H9 (cell line): ENCODE measurements around the gene PARD6B. TPM values are rescaled to one million over a fixed set of nuclear protein-coding genes. Genes with fewer than 3 reads are reported as not detected.

Source experiments
- DNase-seq: peaks from one replicate; pipeline ENCODE4 v3.0.0-alpha.2; 2017
- H2AFZ ChIP-seq: one replicate; pipeline ENCODE4 v1.6.1; 2013; ENCODE audit warnings: mild to moderate bottlenecking, low read length, control low read depth, moderate library complexity
- H2AK5ac ChIP-seq: 2 replicates; pipeline ENCODE4 v1.6.1; 2013; ENCODE audit warnings: low read length, control low read depth, mixed read lengths; ENCODE audit not compliant: insufficient read length
- H2BK120ac ChIP-seq: one replicate; pipeline ENCODE4 v1.6.1; 2013; ENCODE audit warnings: low read depth, mild to moderate bottlenecking, low read length, control low read depth, inconsistent platforms; ENCODE audit not compliant: poor library complexity, severe bottlenecking
- H2BK12ac ChIP-seq: 2 replicates; pipeline ENCODE4 v1.6.1; 2013; ENCODE audit warnings: low read length, control low read depth, mixed read lengths, low read depth; ENCODE audit not compliant: insufficient read length
- H2BK15ac ChIP-seq: 2 replicates; pipeline ENCODE4 v1.6.1; 2013; ENCODE audit warnings: low read depth, low read length, control low read depth
- H2BK20ac ChIP-seq: one replicate; pipeline ENCODE4 v1.6.1; 2013; ENCODE audit warnings: low read depth, mild to moderate bottlenecking, low read length, control low read depth, inconsistent platforms; ENCODE audit not compliant: poor library complexity, severe bottlenecking
- H2BK5ac ChIP-seq: 2 replicates; pipeline ENCODE4 v1.6.1; 2013; ENCODE audit warnings: low read length, control low read depth, mixed read lengths; ENCODE audit not compliant: insufficient read length
- H3K14ac ChIP-seq: 2 replicates; pipeline ENCODE4 v1.6.1; 2013; ENCODE audit warnings: low read length, control low read depth; ENCODE audit not compliant: insufficient read depth
- H3K18ac ChIP-seq: 2 replicates; pipeline ENCODE4 v1.6.1; 2013; ENCODE audit warnings: low read depth, mild to moderate bottlenecking, mixed read lengths, low read length, control low read depth; ENCODE audit not compliant: insufficient read length
- H3K23ac ChIP-seq: 2 replicates; pipeline ENCODE4 v1.6.1; 2013; ENCODE audit warnings: low read length, control low read depth, mixed read lengths, low read depth; ENCODE audit not compliant: insufficient read length
- H3K23me2 ChIP-seq: 2 replicates; pipeline ENCODE4 v1.6.1; 2013; ENCODE audit warnings: low read depth, mild to moderate bottlenecking, mixed read lengths, low read length, control low read depth; ENCODE audit not compliant: insufficient read length, poor library complexity, severe bottlenecking
- H3K27ac ChIP-seq: 2 replicates; pipeline ENCODE4 v1.5.1; 2013; ENCODE audit warnings: low read length, control low read depth, mixed read lengths, low read depth; ENCODE audit not compliant: insufficient read length
- H3K27me3 ChIP-seq: 2 replicates; pipeline ENCODE4 v1.6.1; 2013; ENCODE audit warnings: low read length, control low read depth, inconsistent platforms; ENCODE audit not compliant: insufficient read depth
- H3K4ac ChIP-seq: 2 replicates; pipeline ENCODE4 v1.6.1; 2013; ENCODE audit warnings: low read depth, mild to moderate bottlenecking, control low read depth, inconsistent platforms, low read length, moderate library complexity
- H3K4me1 ChIP-seq: 2 replicates; pipeline ENCODE4 v1.6.1; 2013; ENCODE audit warnings: low read length, control low read depth, inconsistent platforms; ENCODE audit not compliant: insufficient read depth
- H3K4me2 ChIP-seq: 2 replicates; pipeline ENCODE4 v1.6.1; 2013; ENCODE audit warnings: low read length, control low read depth, mixed read lengths; ENCODE audit not compliant: insufficient read length, insufficient read depth
- H3K56ac ChIP-seq: 2 replicates; pipeline ENCODE4 v1.6.1; 2013; ENCODE audit warnings: low read depth, mild to moderate bottlenecking, mixed read lengths, low read length, control low read depth; ENCODE audit not compliant: insufficient read length
- H3K79me1 ChIP-seq: 2 replicates; pipeline ENCODE4 v1.6.1; 2013; ENCODE audit warnings: low read depth, mild to moderate bottlenecking, moderate library complexity, low read length, control low read depth, inconsistent platforms; ENCODE audit not compliant: insufficient read depth, poor library complexity, severe bottlenecking
- H3K79me2 ChIP-seq: 2 replicates; pipeline ENCODE4 v1.6.1; 2013; ENCODE audit warnings: low read length, control low read depth, inconsistent platforms; ENCODE audit not compliant: insufficient read depth
- H3K9ac ChIP-seq: 2 replicates; pipeline ENCODE4 v1.6.1; 2013; ENCODE audit warnings: low read length, control low read depth, mixed read lengths; ENCODE audit not compliant: insufficient read length; ENCODE audit errors: extremely low read depth
- H3K9me3 ChIP-seq: one replicate; pipeline ENCODE4 v1.6.1; 2013; ENCODE audit warnings: low read depth, low read length, inconsistent platforms; ENCODE audit not compliant: control insufficient read depth
- H3T11ph ChIP-seq: one replicate; pipeline ENCODE4 v1.6.1; 2013; ENCODE audit warnings: mild to moderate bottlenecking, low read length, control low read depth, inconsistent platforms
- H4K20me1 ChIP-seq: one replicate; pipeline ENCODE4 v1.6.1; 2013; ENCODE audit not compliant: control insufficient read depth, insufficient read length, insufficient read depth
- H4K5ac ChIP-seq: 2 replicates; pipeline ENCODE4 v1.6.1; 2013; ENCODE audit warnings: low read depth, mild to moderate bottlenecking, mixed read lengths, low read length, control low read depth; ENCODE audit not compliant: insufficient read length
- H4K8ac ChIP-seq: replicated peaks from 2 replicates; pipeline ENCODE4 v1.6.1; 2013; ENCODE audit warnings: low read length, control low read depth, mixed read lengths, low read depth; ENCODE audit not compliant: insufficient read length
- H4K91ac ChIP-seq: 2 replicates; pipeline ENCODE4 v1.6.1; 2013; ENCODE audit warnings: low read depth, mild to moderate bottlenecking, moderate library complexity, mixed read lengths, low read length, control low read depth; ENCODE audit not compliant: insufficient read length
- H3K27ac Mint-ChIP-seq, 3 experiments: 2 replicates in 2 of 3; 3 replicates in 1 of 3; pipeline ENCODE4 v1.8.0; 2020 to 2021; ENCODE audit warnings: mixed read lengths in 3 of 3, mild to moderate bottlenecking in 1 of 3, moderate library complexity in 1 of 3
- H3K27me3 Mint-ChIP-seq: 2 replicates; pipeline ENCODE4 v1.8.0; 2021; ENCODE audit warnings: low read depth, mild to moderate bottlenecking, moderate library complexity, mixed read lengths
- H3K36me3 Mint-ChIP-seq, 3 experiments: 2 replicates in 2 of 3; 3 replicates in 1 of 3; pipeline ENCODE4 v1.8.0; 2020 to 2021; ENCODE audit warnings: low read depth in 3 of 3, mixed read lengths in 3 of 3; ENCODE audit not compliant: insufficient read depth in 1 of 3
- H3K4me1 Mint-ChIP-seq, 2 experiments: 2 replicates each; pipeline ENCODE4 v1.8.0; 2020; ENCODE audit warnings: mixed read lengths in 2 of 2
- H3K4me3 Mint-ChIP-seq, 2 experiments: 2 replicates in 1 of 2; 3 replicates in 1 of 2; pipeline ENCODE4 v1.8.0; 2020 to 2021; ENCODE audit warnings: mild to moderate bottlenecking in 2 of 2, mixed read lengths in 2 of 2, moderate library complexity in 1 of 2
- H3K9me3 Mint-ChIP-seq, 2 experiments: 2 replicates in 1 of 2; 3 replicates in 1 of 2; pipeline ENCODE4 v1.8.0; 2020; ENCODE audit warnings: mild to moderate bottlenecking in 2 of 2, mixed read lengths in 2 of 2, moderate library complexity in 1 of 2
- CTCF ChIP-seq: fragments of 200-600 bp; sonication (generic); conservative IDR thresholded peaks from 3 replicates; pipeline ENCODE4 v1.8.0; 2021; ENCODE audit warnings: antibody characterized with exemption, mild to moderate bottlenecking
- WGBS: extraction: QIAGEN DNeasy Blood & Tissue Kit; methylation state at CpG from one replicate; pipeline ENCODE4 v1.1.7; 2013; ENCODE audit warnings: missing lambda C conversion rate, low lambda C conversion rate, mixed read lengths; ENCODE audit not compliant: insufficient read length; ENCODE audit errors: extremely low coverage; 5-methylcytosine and 5-hydroxymethylcytosine counted together
- total RNA-seq: library from RNA; stranded (reverse); gene quantifications from 2 replicates; pipeline ENCODE4 v1.2.1, GENCODE V29; 2021

Gene PARD6B
- total RNA-seq, 1 experiment from 2014 or later: 27.4 TPM

- no peak for TF ChIP-seq CTCF
- Histone ChIP-seq H3K4me2 (no peak overlapping the region), H2BK20ac (no peak overlapping the region), H3K9me3 (no peaks in the 10 kb centered on the region), H3K4ac (no peak overlapping the region), H2AFZ (no peak overlapping the region), H3K56ac (no peak overlapping the region), H2BK12ac (no peak overlapping the region), H3K18ac (no peak overlapping the region), H3T11ph (no peak overlapping the region), H3K4me1 (peaks cover 2% of the 10 kb centered on the region; the same call in 1 of the 2 replicates), H3K27ac (no peak overlapping the region), H2BK15ac (0 out of 2 replicates have a peak overlapping the region, but pooled peaks have one; percentile 1), H4K5ac (no peak overlapping the region), H4K91ac (no peak overlapping the region), H4K20me1 (no peaks in the 10 kb centered on the region), H2AK5ac (no peak overlapping the region), H4K8ac (no peak overlapping the region), H3K79me2 (no peaks in the 10 kb centered on the region), H3K27me3 (no peaks in the 10 kb centered on the region), H3K9ac (no peak overlapping the region), H2BK120ac (no peak overlapping the region), H3K14ac (no peak overlapping the region; the same call in 1 of the 2 replicates), H3K23ac (no peak overlapping the region), H2BK5ac (no peak overlapping the region), H3K79me1 (no peaks in the 10 kb centered on the region), H3K23me2 (peaks cover 2% of the 10 kb centered on the region)
- no peaks in the 10 kb centered on the region for H3K36me3 Mint-ChIP-seq
- H3K27me3 Mint-ChIP-seq: no peaks in the 10 kb centered on the region
- H3K4me1 Mint-ChIP-seq: peaks cover 21 to 32% of the 10 kb centered on the region in 2 experiments
- no peak overlapping the region for H3K4me3 Mint-ChIP-seq
- H3K9me3 Mint-ChIP-seq: no peaks in the 10 kb centered on the region; a peak in 1 of 5 replicates
- WGBS: no CpG with 5 or more reads among the region's 5 CpGs
- DNase-seq: no peak
- no peak overlapping the region for H3K27ac Mint-ChIP-seq
These were observed 31.7 kb upstream of the PARD6B start for GRCh38 chr20:50699688-50700087.
